ENCODE data around the gene INPP5B. TPM values are rescaled to one million over a fixed set of nuclear protein-coding genes. Genes with fewer than 3 reads are reported as not detected.

Gene INPP5B
- total and polyA plus RNA-seq, 9 of the 15 experiments (the other 6 are each of a cell fraction or from before 2014, with no cell fraction given) = 14.1 to 28.7 (median 20.9) TPM

DNA sequence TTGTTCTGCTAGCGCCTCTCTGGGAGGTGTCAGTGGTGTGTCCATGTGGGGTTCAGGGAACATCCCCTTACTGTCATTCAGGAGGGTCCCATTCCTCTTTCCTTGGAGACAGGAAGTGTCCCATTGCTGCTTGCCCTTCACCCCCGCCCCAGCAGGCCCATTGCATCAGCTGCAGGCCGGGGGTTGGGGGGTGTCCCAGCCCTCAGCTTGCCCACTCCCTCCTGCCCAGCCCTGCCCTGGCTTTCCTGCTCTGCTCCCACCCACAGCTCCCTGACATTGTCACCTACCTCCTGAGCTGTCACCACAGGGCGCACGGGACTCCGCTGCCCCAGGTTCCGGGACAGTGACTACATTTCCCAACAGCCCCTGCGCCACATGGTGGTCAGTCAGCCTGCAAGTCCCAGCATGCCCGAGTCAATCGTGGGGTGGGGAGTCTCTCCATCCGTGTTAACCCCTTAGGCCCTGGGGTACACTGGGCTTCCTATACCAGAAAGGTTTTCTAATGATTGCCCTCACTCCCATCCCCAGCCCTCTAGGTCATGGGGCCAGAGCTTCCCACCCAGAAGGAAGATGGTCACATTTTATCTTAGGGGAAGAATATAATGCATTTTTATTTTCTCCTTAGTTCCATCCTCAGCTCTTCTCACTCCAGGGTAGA is at the start of gene INPP5B (continued):
- TF ChIP-seq, protein P1, sequence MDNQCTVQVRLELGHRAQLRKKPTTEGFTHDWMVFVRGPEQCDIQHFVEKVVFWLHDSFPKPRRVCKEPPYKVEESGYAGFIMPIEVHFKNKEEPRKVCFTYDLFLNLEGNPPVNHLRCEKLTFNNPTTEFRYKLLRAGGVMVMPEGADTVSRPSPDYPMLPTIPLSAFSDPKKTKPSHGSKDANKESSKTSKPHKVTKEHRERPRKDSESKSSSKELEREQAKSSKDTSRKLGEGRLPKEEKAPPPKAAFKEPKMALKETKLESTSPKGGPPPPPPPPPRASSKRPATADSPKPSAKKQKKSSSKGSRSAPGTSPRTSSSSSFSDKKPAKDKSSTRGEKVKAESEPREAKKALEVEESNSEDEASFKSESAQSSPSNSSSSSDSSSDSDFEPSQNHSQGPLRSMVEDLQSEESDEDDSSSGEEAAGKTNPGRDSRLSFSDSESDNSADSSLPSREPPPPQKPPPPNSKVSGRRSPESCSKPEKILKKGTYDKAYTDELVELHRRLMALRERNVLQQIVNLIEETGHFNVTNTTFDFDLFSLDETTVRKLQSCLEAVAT (IDR thresholded peaks at IDR 0.05) = no peak
- TF ChIP-seq HNRNPUL1 (IDR thresholded peaks at IDR 0.05; ENCODE audit: low read length) = no peak
- peak; percentile 55 to 76; a peak in 3 of 4 replicates for TF ChIP-seq FOXK2 (conservative IDR thresholded peaks at IDR 0.05 in 1 of 2, IDR thresholded peaks at IDR 0.05 in 1 of 2; ENCODE audit: low read depth in 2 of 2)
- 0 out of 2 replicates have a peak, but pooled peaks have one; percentile 33 for TF ChIP-seq ESRRB (CRISPR knock-in tag; IDR thresholded peaks at IDR 0.05; ENCODE audit: borderline replicate concordance)
- TF ChIP-seq RFX5 (IDR thresholded peaks at IDR 0.05; ENCODE audit: low read depth, low read length) = no peak
- no peak; the same call in 1 of the 2 replicates for TF ChIP-seq TRIM28 (IDR thresholded peaks at IDR 0.05)
- no peak for TF ChIP-seq RBM14 (IDR thresholded peaks at IDR 0.05; ENCODE audit: borderline replicate concordance, insufficient read depth, low read depth, low read length)
- no peak for TF ChIP-seq ZNF717 (CRISPR knock-in tag; IDR thresholded peaks at IDR 0.05)
- no peak for TF ChIP-seq RBM22 (IDR thresholded peaks at IDR 0.05; ENCODE audit: low read depth, low read length, poor library complexity, severe bottlenecking)
- no peak for TF ChIP-seq JUN (IDR thresholded peaks at IDR 0.05; ENCODE audit: borderline replicate concordance, low read depth, low read length)
- no peak for TF ChIP-seq JUN (CRISPR knock-in tag; IDR thresholded peaks at IDR 0.05; ENCODE audit: borderline replicate concordance)
- peak in 1 of 2 experiments; percentile 22; a peak in 1 of 4 replicates for TF ChIP-seq TEAD1 (CRISPR knock-in tag; IDR thresholded peaks at IDR 0.05)
- no peak for TF ChIP-seq MAFK (IDR thresholded peaks at IDR 0.05; ENCODE audit: low read length)
- TF ChIP-seq RCOR1 (IDR thresholded peaks at IDR 0.05; ENCODE audit: borderline replicate concordance in 1 of 2, low read depth in 2 of 2, low read length in 2 of 2) = peak in 1 of 2 experiments; percentile 55; a peak in 1 of 4 replicates
- no peak; the same call in 1 of the 2 replicates for TF ChIP-seq CBFA2T2 (conservative IDR thresholded peaks at IDR 0.05)
- TF ChIP-seq GATA2 (CRISPR knock-in tag; IDR thresholded peaks at IDR 0.05) = no peak
- TF ChIP-seq NBN (IDR thresholded peaks at IDR 0.05; ENCODE audit: low read depth) = no peak
- TF ChIP-seq GABPB1 (CRISPR knock-in tag; IDR thresholded peaks at IDR 0.05) = peak; percentile 89
- TF ChIP-seq PURB (CRISPR knock-in tag; IDR thresholded peaks at IDR 0.05; ENCODE audit: low read depth) = no peak
- peak; percentile 57; the same call in 1 of the 2 replicates for TF ChIP-seq NR2C1 (IDR thresholded peaks at IDR 0.05)
- TF ChIP-seq NR2C1 (tag; IDR thresholded peaks at IDR 0.05) = peak; percentile 80
- no peak for TF ChIP-seq SIRT6 (IDR thresholded peaks at IDR 0.05; ENCODE audit: low read depth, low read length)
- TF ChIP-seq SIN3A (IDR thresholded peaks at IDR 0.05; ENCODE audit: borderline replicate concordance in 2 of 2, control insufficient read depth in 1 of 2, low read depth in 2 of 2, low read length in 2 of 2) = peak; percentile 77 to 80; a peak in 2 of 4 replicates
- TF ChIP-seq ZNF146 (CRISPR knock-in tag; IDR thresholded peaks at IDR 0.05; ENCODE audit: unreplicated experiment) = no peak
- no peak for TF ChIP-seq NFYB (IDR thresholded peaks at IDR 0.05; ENCODE audit: extremely low read depth, insufficient read length)
- no peak for TF ChIP-seq ADNP (tag; IDR thresholded peaks at IDR 0.05)
- no peak for TF ChIP-seq LARP7 (IDR thresholded peaks at IDR 0.05)
- peak; percentile 46; the same call in 1 of the 2 replicates for TF ChIP-seq SOX6 (IDR thresholded peaks at IDR 0.05)

Measured in K562 (cell line).